ENCODE data around the gene RBM17.
A peak's percentile ranks its signal among the peaks of the same experiment; 100 is the strongest.

RBM17 gene

DNA sequence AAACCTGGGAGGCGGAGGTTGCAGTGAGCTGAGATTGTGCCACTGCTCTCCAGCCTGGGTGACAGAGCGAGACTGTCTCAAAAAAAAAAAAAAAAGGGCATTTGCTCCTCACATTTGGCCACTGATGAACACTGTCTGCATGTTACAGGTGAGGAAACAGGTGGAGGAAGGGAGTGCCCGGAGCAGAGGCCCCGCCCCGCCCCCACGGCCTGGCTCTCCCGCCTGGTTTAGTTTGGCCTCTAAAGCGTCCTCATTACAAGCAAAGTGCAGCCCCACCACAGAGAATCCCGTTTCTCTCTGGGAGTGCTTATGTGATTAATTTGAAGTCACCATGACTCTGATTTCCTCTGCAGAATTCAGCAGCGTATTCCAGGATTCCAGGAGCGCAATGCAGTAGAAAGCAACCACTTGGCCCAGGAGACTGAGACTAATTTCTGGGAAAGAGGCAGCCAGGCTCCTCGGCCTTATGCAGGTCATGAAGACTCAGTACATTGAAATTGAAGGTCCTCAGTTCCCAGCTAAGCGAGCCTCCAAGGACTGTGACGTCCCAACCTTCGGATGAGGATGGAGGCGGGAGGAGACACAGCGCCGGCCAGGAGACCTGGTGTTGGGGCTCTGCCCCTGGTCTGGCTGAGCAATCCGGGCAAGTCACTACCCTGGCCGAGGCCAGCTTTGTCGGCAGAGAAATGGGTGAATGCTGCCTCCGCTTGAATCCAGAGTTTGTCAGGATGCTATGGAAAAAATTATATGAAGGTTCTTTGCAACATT is 44.7 kb downstream of the RBM17 start:
- DNase-seq (ENCODE audit: low spot score): no peak
- TF ChIP-seq, protein P1, sequence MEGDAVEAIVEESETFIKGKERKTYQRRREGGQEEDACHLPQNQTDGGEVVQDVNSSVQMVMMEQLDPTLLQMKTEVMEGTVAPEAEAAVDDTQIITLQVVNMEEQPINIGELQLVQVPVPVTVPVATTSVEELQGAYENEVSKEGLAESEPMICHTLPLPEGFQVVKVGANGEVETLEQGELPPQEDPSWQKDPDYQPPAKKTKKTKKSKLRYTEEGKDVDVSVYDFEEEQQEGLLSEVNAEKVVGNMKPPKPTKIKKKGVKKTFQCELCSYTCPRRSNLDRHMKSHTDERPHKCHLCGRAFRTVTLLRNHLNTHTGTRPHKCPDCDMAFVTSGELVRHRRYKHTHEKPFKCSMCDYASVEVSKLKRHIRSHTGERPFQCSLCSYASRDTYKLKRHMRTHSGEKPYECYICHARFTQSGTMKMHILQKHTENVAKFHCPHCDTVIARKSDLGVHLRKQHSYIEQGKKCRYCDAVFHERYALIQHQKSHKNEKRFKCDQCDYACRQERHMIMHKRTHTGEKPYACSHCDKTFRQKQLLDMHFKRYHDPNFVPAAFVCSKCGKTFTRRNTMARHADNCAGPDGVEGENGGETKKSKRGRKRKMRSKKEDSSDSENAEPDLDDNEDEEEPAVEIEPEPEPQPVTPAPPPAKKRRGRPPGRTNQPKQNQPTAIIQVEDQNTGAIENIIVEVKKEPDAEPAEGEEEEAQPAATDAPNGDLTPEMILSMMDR (IDR thresholded peaks at IDR 0.05; ENCODE audit: extremely low read depth, missing control alignments): no peak

DNA sequence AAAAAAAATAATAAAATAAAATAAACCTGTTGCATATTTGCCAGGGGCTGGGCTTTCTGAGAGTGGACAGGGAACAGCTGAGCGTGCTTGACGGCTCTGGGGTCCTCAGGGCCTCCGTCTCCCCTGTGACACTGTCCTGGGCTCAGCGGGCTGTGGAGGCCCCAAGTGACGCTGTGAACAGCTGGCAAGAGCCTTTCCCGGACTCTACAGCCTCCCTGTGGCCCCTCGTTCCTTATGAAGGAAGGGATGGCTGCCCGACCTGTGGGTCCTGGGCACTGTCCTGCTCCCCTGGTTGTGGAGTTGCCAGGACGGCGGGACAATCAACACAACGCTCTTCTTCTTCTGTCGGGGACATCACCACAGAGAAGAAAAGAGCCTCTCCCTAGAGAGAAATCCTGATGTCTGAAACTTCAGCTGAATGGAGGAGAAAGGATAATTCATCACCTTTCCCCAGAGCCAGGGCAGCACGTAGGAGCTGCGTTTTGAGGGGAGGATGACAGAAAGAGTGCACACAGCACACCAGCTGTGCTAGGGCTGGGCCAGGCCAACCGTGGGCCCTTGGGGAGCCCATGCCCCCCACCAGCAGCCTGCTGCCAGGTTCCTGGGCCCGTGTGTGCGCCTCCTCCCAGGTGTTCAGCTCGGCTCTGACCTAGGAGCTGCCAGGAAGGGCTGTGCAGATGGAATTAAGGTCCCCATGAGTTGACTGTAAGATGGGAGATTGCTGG is 45.4 kb downstream of the RBM17 start:
- TF ChIP-seq, protein P1 (IDR thresholded peaks at IDR 0.05; ENCODE audit: extremely low read depth, missing control alignments): no peak
- no peak for DNase-seq (ENCODE audit: low spot score)

DNA sequence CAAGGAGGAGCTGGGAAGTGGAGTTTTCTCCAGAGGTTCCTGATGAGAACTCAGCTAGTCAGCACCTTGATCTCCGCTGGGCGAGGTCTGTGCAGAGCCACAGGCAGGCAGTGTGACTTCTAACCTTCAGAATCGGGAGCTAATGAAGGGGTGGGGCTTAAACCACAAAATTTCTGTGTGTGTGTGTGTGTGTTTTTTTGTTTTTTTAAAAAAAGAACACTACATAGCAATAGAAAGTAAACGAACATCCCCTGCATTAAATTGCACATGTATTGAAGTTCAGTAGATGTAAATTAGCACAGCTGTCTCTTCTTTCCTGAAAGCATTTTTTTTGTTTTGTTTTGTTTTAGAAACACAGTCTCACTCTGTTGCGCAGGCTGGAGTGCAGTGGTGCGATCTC is 46.2 kb downstream of the RBM17 start:
- DNase-seq (ENCODE audit: low spot score): peak; percentile 54
- TF ChIP-seq, protein P1 (IDR thresholded peaks at IDR 0.05; ENCODE audit: extremely low read depth, missing control alignments): no peak

DNA sequence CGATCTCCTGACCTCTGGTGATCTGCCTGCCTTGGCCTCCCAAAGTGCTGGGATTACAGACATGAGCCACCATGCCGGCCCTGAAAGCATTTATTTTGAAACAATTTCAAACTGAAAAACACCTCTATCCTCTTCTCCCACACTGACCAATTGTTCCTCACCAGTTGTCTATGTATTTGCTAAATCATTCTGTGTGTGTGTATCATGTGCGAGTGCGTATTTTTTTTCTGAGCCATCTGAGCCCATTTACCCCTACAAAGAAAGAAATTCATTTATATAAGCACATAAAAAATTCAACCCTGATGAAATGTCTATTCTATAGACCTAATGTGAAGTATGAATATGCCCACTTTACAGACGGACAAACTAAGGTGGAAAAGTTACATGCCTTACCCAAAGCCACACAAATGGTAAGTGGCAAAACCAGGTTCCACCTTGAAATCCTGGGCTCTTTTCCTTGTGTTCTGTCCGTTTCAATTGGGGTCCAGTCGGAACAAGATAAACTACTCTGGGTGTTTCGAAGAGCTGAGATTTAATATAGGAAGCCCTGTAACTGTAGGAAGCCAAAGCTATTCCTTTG is 46.8 kb downstream of the RBM17 start:
- no peak for DNase-seq (ENCODE audit: low spot score)
- TF ChIP-seq, protein P1 (IDR thresholded peaks at IDR 0.05; ENCODE audit: extremely low read depth, missing control alignments): no peak

DNA sequence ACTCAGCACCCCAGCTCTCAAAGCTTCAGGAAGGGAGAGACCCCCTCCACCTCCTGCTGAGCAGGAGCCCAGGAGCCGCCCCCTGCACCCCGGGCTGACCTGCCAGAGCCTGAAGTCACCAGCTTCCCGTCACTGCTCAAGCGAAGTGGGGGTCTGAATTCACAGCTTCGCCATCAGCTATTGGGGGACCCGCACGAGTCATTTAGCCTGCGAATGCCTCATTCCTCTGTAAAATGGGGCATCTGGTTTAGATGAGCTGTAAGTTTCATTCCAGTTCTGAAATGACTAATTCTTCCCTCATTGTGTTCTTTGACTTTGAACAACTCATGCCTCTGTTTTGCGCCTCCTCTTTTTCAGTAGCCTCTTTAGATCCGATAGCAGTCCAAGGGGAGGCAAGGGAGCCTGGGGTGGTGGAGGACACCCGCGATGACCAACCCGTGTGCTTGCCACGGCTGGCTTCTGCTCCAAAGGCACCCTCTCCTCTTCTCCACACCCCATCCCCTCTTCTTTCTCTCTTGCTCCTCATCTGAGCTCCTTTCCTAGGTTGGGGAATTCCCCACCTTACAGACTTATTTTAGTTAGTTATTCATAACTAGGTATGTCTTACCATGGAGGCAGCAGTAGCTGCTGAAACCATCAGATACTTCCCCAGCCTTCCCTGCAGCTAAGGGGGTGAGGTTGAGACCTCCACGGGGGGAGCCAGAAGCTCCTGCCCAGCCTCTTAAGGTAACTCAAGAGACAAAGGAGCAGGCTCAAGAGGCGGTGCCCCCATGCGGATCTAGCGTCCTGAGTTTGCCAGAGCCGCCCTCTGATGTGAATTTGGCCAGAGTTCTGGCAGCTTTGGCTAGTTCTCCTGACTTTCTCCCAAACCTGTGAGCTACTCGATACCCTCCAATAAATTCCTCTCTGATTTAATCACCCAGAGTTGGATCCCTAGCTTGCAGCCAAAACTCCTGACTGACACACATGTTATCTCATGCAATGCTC is 47.7 kb downstream of the RBM17 start:
- DNase-seq (ENCODE audit: low spot score): peak; percentile 76

DNA sequence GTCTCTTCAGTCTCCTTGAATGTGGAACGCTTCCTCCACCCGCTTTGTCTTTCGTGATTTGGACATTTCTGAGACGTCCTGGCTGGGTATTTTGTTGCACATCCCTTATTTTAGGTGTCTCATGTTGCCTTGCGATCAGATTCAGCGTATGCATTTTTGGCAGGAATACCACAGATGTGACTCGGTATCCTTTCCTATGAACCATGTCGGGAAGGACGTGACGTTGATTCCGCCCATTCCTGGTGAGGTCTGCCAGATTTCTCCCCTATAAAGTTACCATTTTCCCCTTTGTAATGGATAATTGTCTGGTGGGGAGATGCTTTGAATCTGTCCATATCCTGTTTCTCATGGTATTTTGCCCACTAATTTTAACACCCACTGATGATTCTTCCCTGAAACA is 49.6 kb downstream of the RBM17 start:
- TF ChIP-seq, protein P1 (IDR thresholded peaks at IDR 0.05; ENCODE audit: extremely low read depth, missing control alignments): no peak
- DNase-seq (ENCODE audit: low spot score): no peak

More for the DNA sequence above, 47.7 kb downstream of the RBM17 start:
- TF ChIP-seq, protein P1 (IDR thresholded peaks at IDR 0.05; ENCODE audit: extremely low read depth, missing control alignments): no peak
